GM18873 (cell line): Measurements from ENCODE around the gene MGP.

ENCODE experiments used
- ATAC-seq: cut with Tn5 transposase; IDR thresholded peaks from one replicate; pipeline ENCODE4 v1.9.1; 2021; ENCODE audit warnings: mild to moderate bottlenecking, moderate library complexity, moderate number of reproducible peaks; ENCODE audit not compliant: unreplicated experiment, low FRiP score

The MGP gene

DNA sequence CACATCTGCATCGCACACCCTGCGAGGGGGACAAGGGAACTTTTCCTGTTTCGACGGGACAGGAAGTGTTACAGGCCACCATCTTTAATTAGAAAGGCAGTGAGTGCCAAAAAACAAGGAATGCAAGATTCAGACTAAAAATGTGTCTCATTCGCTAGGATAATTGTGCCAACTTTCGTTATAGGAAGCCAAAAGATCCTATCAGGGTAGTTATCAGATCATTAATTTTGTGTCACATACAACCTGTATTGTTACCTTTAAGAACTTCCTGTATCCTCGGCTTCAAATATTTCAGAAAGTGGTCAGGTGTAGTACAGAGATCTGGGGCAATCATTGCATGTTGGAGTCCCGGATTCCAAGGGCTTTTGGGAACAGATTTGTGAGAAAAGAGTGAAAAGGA is 19.2 kb upstream of the MGP start:
- no peak for ATAC-seq

- no peak for ATAC-seq
These were observed 17.9 kb upstream of the MGP start for GRCh38 chr12:14903386-14904098.

GRCh38 chr12:14902465-14902864 is 16.8 kb upstream of the MGP start:
- no peak for ATAC-seq

DNA sequence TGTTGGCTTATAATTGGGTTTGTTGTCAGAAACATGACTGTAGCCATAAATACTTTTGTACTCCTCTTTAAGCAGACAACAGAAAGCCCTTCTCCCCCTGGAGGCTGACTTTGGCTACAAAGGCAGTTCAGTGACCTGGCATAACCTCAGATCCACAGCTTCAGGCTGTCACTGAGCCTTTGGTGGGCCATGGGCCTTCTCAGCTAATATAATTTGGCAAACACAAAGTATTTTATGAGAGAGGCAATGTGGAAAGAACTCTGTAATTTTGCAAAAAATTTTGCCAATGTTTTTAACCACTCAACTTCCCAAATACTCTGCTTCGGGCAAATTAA is 15.5 kb upstream of the MGP start:
- ATAC-seq, result no peak

- ATAC-seq, result no peak
These were observed 15.0 kb upstream of the MGP start for GRCh38 chr12:14900521-14901227.

- ATAC-seq, result no peak
These were observed 11.0 kb upstream of the MGP start for GRCh38 chr12:14896521-14897169.

DNA sequence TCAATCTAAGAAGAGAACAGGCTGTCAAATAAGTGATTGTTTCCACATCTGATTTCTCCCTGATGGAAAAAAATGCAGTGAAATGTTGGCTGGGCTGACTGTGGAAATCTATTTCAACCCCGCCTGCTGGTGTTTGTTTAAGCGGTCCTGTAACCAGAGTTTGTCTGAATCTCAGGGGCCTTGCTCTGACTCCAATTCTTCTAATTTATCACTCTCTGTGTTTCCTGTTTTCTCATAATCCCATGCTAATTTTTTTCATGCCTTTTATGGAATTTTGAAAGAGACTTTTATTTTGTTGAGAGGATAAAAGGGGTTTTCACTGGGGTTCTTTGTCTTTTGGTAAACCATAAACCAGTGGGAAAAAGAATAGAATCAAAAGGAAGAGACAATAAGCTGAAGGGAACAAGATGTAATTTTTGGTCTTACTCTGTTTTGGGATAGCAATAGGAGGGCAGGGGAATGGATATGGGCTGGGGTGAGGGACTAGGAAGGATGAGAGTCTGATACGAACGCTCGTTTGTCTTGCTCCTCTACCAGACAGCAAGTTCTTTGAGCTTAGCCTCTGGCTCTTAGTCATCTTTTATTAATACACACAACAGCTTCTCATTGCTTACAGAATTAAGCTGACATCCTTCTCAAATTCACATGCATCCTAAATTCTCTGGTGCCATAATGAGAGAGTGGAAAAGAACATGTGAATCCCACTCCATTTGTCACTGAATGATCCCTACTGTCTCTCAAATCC is 8.0 kb upstream of the MGP start:
- ATAC-seq, result no peak

DNA sequence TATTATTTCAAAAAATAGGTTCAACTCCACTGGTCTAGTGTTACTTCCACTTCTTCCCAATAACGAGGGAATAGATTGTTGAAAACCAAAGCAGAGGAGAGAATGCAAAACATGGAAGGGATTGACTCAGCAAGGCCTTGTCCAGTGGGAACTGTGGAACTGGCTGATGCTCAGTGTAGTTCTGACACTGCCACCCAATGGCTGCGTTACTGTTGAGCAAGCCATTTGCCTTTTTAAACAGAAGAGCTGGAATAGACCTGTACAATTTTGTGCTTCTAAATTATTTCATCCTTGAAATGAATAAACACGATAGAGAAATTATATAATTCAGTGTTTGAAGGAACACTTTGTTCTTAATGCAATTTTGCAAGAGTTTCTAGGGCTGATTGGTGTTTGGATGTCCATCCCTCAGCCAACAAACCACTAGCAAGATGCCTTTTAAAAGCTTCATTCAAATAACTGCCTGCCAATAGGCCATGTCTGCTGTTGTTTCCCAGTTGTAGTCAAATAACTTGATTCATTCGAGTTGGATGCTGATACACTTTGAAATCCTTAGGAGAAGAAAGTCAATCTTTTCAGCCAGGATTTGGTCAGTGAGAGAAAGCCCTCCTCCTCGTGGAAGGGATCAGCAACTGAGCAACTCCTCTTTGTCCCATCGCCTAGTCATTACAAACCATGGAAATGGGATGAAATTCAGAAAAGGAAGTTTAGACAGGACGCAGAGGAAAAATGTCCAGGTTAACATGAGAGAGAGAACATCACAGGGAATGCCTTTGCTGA is 7.3 kb upstream of the MGP start:
- no peak for ATAC-seq

GRCh38 chr12:14890701-14891100 is 5.0 kb upstream of the MGP start:
- no peak for ATAC-seq

DNA sequence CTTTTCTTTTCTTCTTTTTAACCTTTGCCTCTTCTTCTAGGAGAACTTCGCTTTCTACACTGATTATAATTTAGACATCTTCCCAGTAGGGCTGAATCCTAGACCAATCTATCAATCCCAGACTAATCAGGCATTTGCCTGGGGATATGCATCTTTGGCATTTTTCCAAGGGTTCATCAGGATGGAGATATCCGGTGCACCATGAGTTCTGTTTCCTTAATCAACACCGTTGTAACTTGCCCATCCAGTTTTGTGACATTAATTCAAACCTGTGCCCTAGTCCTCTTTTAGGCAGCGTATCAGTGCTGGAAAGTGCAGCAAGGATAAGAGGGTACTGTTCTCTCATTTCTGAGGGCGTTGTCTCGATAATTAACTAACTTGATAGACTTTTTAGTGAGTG is 617 bp upstream of the MGP start:
- ATAC-seq, result no peak

- ATAC-seq, result peak; percentile 91
These were observed 1.2 kb downstream of the MGP start for GRCh38 chr12:14884458-14884878.

DNA sequence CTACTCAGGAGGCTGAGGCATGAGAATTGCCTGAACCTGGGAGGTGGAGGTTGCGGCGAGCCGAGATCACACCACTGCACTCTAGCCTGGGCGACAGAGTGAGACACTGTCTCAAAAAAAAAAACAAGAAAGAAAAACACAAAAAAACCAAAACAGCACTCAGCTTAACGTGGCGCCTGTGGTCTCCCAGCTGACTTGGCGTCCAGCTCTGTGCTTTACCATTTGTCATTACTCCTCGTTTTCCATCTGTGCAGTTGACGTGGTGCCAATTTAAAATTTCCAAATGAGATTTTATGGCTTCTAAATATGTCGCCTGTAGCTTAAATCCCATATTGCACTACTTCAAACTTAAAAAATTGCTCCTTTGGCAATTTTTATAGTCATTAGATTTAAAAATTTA is 2.0 kb downstream of the MGP start:
- ATAC-seq, result no peak

DNA sequence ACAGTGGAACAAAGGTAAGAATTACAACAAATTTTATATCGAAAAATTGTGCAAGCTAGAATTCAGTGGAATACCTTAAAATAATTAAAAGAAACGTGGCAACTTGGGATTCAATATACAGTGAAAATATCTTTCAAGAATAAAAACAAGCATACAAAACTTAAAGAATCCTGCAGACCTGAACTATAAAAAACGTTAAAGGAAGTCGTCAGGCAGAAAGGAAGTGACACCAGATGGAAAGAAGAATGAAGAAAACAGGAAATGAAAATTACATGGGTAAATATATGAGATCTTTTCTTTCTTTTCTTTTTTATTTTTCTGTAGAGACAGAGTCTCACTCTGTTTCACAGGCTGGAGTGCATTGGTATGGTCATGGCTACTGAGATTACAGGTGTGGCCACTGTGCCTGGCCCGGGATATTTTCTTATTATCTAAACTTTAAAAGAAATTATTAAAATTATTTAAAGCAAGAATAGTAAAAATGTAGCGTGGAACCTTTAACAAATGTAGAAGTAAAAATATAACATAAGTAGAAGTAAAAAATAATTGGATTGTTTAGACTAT is 4.7 kb downstream of the MGP start:
- ATAC-seq, result no peak

- no peak for ATAC-seq
These were observed 6.3 kb downstream of the MGP start for GRCh38 chr12:14879222-14879933.

GRCh38 chr12:14878488-14878887 is 7.2 kb downstream of the MGP start:
- no peak for ATAC-seq

- no peak for ATAC-seq
These were observed 8.8 kb downstream of the MGP start for GRCh38 chr12:14876833-14877232.

- no peak for ATAC-seq
These were observed 10.8 kb downstream of the MGP start for GRCh38 chr12:14874882-14875281.

DNA sequence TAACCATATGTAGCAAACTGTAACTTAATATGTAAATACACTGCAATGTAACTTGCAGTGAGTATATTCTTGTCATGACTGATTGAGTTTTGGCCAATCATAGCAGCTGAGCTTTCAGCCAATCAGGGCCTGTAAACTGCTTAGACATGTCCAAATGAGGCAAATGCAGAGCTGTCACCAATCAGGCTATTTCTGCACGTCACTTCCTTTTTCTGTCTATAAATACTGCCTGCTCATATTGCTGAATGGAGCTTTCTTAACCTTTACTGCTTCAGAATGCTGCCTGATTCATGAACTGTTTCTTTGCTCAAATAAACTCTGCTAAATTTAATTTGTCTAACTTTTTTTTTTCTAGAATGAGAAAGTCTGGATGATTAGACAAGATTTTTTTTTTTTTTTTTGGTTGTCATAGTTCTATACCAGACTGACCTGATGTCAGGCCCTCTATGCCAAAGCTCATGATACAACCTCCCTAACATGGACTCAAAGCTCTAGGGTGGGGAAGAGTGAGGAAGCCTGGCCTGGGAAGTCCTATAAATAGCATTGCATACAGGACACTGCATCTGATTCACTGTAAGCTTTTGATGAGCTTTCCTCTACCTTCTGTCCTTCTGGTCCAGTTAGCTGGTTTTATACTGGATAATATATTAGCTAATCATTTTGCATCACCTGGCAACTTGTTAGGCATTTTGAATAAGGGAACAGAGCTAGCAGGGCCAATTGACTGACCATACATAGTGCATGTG is 12.0 kb downstream of the MGP start:
- no peak for ATAC-seq

- no peak for ATAC-seq
These were observed 13.8 kb downstream of the MGP start for GRCh38 chr12:14871886-14872285.
